Measurements from ENCODE around the gene MTX1. TPM values are rescaled to one million over a fixed set of nuclear protein-coding genes. Genes with fewer than 3 reads are reported as not detected.
A peak's percentile ranks its signal among the peaks of the same experiment; 100 is the strongest.
"Not testable (repeated sequence)": the region's sequence is repeated elsewhere in the genome, so short reads cannot be mapped to it uniquely, and the experiment has no call there.

MTX1 gene
- total RNA-seq, 3 donors from 2014 or later: 41.1 to 50.8 (median 44.8) TPM

GRCh38 chr1:155218854-155219591 is 10.5 kb downstream of the MTX1 start:
- H3K27ac ChIP-seq: peak overlapping the region in 1 of 2 donors; percentile 1
- no peaks in the 10 kb centered on the region for H3K4me1 ChIP-seq
- DNase-seq (ENCODE audit: low spot score in 2 of 2): no peak
- H3K36me3 ChIP-seq: no peaks in the 10 kb centered on the region
- H3K9me3 ChIP-seq: no peaks in the 10 kb centered on the region
- H3K27me3 ChIP-seq: no peaks in the 10 kb centered on the region
- intact Hi-C loops (cut with DNase I; ENCODE audit: low total_unique reads): no loop called here
- TF ChIP-seq POLR2AphosphoS5 (IDR thresholded peaks at IDR 0.05): no peak
- no peak for TF ChIP-seq POLR2A (IDR thresholded peaks at IDR 0.05)
- no peak for TF ChIP-seq CTCF (IDR thresholded peaks at IDR 0.05)
- H3K4me3 ChIP-seq: peak overlapping the region in 2 of 3 donors; percentile 14 to 45

GRCh38 chr1:155219592-155220031 is 11.1 kb downstream of the MTX1 start:
- Histone ChIP-seq H3K27me3 (no peaks in the 10 kb centered on the region), H3K4me1 (no peaks in the 10 kb centered on the region), H3K27ac (peak overlapping the region in 1 of 2 donors; percentile 1), H3K9me3 (no peaks in the 10 kb centered on the region), H3K4me3 (peak overlapping the region in 2 of 3 donors; percentile 14 to 45), H3K36me3 (no peaks in the 10 kb centered on the region)
- no peak for TF ChIP-seq CTCF (IDR thresholded peaks at IDR 0.05)
- TF ChIP-seq POLR2AphosphoS5 (IDR thresholded peaks at IDR 0.05): no peak
- no peak for TF ChIP-seq POLR2A (IDR thresholded peaks at IDR 0.05)
- DNase-seq (ENCODE audit: low spot score in 2 of 2): no peak
- intact Hi-C loops (cut with DNase I; ENCODE audit: low total_unique reads): no loop called here

- H3K4me1 ChIP-seq; H3K27ac ChIP-seq; intact Hi-C loops (cut with DNase I; ENCODE audit: low total_unique reads); DNase-seq (ENCODE audit: low spot score in 2 of 2); H3K36me3 ChIP-seq; H3K27me3 ChIP-seq; H3K9me3 ChIP-seq; H3K4me3 ChIP-seq: not testable (repeated sequence)
These were observed 11.9 kb downstream of the MTX1 start for GRCh38 chr1:155220211-155220965.

GRCh38 chr1:155223047-155223446 is 14.6 kb downstream of the MTX1 start:
- TF ChIP-seq CTCF (IDR thresholded peaks at IDR 0.05): no peak
- no peak for TF ChIP-seq POLR2AphosphoS5 (IDR thresholded peaks at IDR 0.05)
- no peak for TF ChIP-seq POLR2A (IDR thresholded peaks at IDR 0.05)
- no peaks in the 10 kb centered on the region for H3K27me3 ChIP-seq
- intact Hi-C loops (cut with DNase I; ENCODE audit: low total_unique reads): no loop called here
- no peak overlapping the region for H3K27ac ChIP-seq
- H3K4me3 ChIP-seq: no peak overlapping the region
- DNase-seq (ENCODE audit: low spot score in 2 of 2): no peak
- no peaks in the 10 kb centered on the region for H3K36me3 ChIP-seq
- H3K4me1 ChIP-seq: no peaks in the 10 kb centered on the region
- H3K9me3 ChIP-seq: no peaks in the 10 kb centered on the region

- intact Hi-C loops (cut with DNase I; ENCODE audit: low total_unique reads); H3K9me3 ChIP-seq; DNase-seq (ENCODE audit: low spot score in 2 of 2); H3K27me3 ChIP-seq; H3K4me1 ChIP-seq; H3K36me3 ChIP-seq; H3K4me3 ChIP-seq: not testable (repeated sequence)
- H3K27ac ChIP-seq: peak overlapping the region; percentile 57 to 75
These were observed 16.9 kb downstream of the MTX1 start for GRCh38 chr1:155225404-155225759.
